ENCODE data around the gene MYO16. TPM values are rescaled to one million over a fixed set of nuclear protein-coding genes. Genes with fewer than 3 reads are reported as not detected.
A peak's percentile ranks its signal among the peaks of the same experiment; 100 is the strongest.
"Not testable (repeated sequence)": the region's sequence is repeated elsewhere in the genome, so short reads cannot be mapped to it uniquely, and the experiment has no call there.

MYO16 gene
- polyA plus RNA-seq, 2 of the 4 experiments (the other 2 are of a cell fraction): 0.03 to 0.06 TPM

GRCh38 chr13:109087916-109088623, 458.7 kb downstream of the MYO16 start:
- Histone ChIP-seq H3K9me3 (peaks cover 3% of the 10 kb centered on the region; the same call in 1 of the 3 replicates), H3K4me1 (no peaks in the 10 kb centered on the region), H3K27ac (no peak overlapping the region), H3K4me3 (no peak overlapping the region), H3K4me2 (no peak overlapping the region)
- ChIA-PET CTCF (interaction anchor here (0.6 to 0.9 kb wide), 2 partner anchors 127 to 234 kb away, joined by 3 to 4 read pairs; no protein-coding TSS in a partner anchor), POLR2A (no interaction called here)
- FAIRE-seq (no peak), DNase-seq (ENCODE audit: low read depth in 1 of 2, low spot score in 1 of 2) (no peak), ATAC-seq (no peak)
- TF ChIP-seq CEBPB (IDR thresholded peaks at IDR 0.05) (peak in 1 of 2 experiments; percentile 8; a peak in 1 of 4 replicates), ESRRA (IDR thresholded peaks at IDR 0.05; ENCODE audit: borderline replicate concordance, low read length) (no peak)
- WGBS (ENCODE audit: missing lambda C conversion rate): 65% methylated on average over 10 of the region's 10 CpGs

GRCh38 chr13:109088624-109088917, 459.2 kb downstream of the MYO16 start:
- H3K27ac ChIP-seq: no peak overlapping the region
- 87% methylated on average over 21 of the region's 22 CpGs for WGBS (ENCODE audit: missing lambda C conversion rate)
- DNase-seq (ENCODE audit: low read depth in 1 of 2, low spot score in 1 of 2) (no peak), FAIRE-seq (no peak), ATAC-seq (no peak)
- CTCF ChIA-PET: interaction anchor here (0.9 kb wide), 1 partner anchor 127 kb away, joined by 4 read pairs; no protein-coding TSS in a partner anchor
- peaks cover 3% of the 10 kb centered on the region; the same call in 1 of the 3 replicates for H3K9me3 ChIP-seq
- no peak for TF ChIP-seq MAX (IDR thresholded peaks at IDR 0.05)
- TF ChIP-seq CBX2 (IDR thresholded peaks at IDR 0.05; ENCODE audit: borderline replicate concordance, low read depth): no peak
- no peak for TF ChIP-seq ESRRA (IDR thresholded peaks at IDR 0.05; ENCODE audit: borderline replicate concordance, low read length)
- no peak for TF ChIP-seq RARB (CRISPR knock-in tag; IDR thresholded peaks at IDR 0.05)
- TF ChIP-seq HMGXB4 (CRISPR knock-in tag; IDR thresholded peaks at IDR 0.05; ENCODE audit: borderline replicate concordance): no peak
- no peak for TF ChIP-seq CEBPB (IDR thresholded peaks at IDR 0.05)
- TF ChIP-seq JUN (IDR thresholded peaks at IDR 0.05): no peak
- TF ChIP-seq ZNF302 (CRISPR knock-in tag; IDR thresholded peaks at IDR 0.05): no peak
- no peak for TF ChIP-seq PHF8 (IDR thresholded peaks at IDR 0.05; ENCODE audit: borderline replicate concordance, low read depth)
- H3K4me1 ChIP-seq: no peaks in the 10 kb centered on the region
- no peak overlapping the region for H3K4me3 ChIP-seq
- H3K4me2 ChIP-seq: no peak overlapping the region
- POLR2A ChIA-PET: no interaction called here

- TF ChIP-seq ZC3H11A (IDR thresholded peaks at IDR 0.05) (no peak), RCOR1 (IDR thresholded peaks at IDR 0.05; ENCODE audit: low read depth, low read length) (no peak), BHLHE40 (IDR thresholded peaks at IDR 0.05; ENCODE audit: low read depth, low read length) (no peak)
- WGBS (ENCODE audit: missing lambda C conversion rate): 60% methylated on average over 5 of the region's 5 CpGs
- DNase-seq (ENCODE audit: low read depth in 1 of 2, low spot score in 1 of 2) (no peak), FAIRE-seq (no peak), ATAC-seq (no peak)
- CTCF ChIA-PET: no interaction called here
- H3K4me1 ChIP-seq: no peaks in the 10 kb centered on the region
- H3K9me3 ChIP-seq: peaks cover 3% of the 10 kb centered on the region; the same call in 1 of the 3 replicates
- H3K27ac ChIP-seq: no peak overlapping the region
- POLR2A ChIA-PET: no interaction called here
- no peak overlapping the region for H3K4me2 ChIP-seq
- no peak overlapping the region for H3K4me3 ChIP-seq
These were observed 461.4 kb downstream of the MYO16 start for GRCh38 chr13:109090796-109091195.

GRCh38 chr13:109091249-109091648, 461.8 kb downstream of the MYO16 start:
- Histone ChIP-seq H3K27ac (no peak overlapping the region), H3K4me3 (no peak overlapping the region), H3K4me1 (no peaks in the 10 kb centered on the region), H3K4me2 (no peak overlapping the region), H3K9me3 (peaks cover 3% of the 10 kb centered on the region; the same call in 1 of the 3 replicates)
- DNase-seq (ENCODE audit: low read depth in 1 of 2, low spot score in 1 of 2) (no peak), ATAC-seq (no peak), FAIRE-seq (no peak)
- POLR2A ChIA-PET: no interaction called here
- no peak for TF ChIP-seq HDAC2 (IDR thresholded peaks at IDR 0.05)
- TF ChIP-seq ZNF302 (CRISPR knock-in tag; IDR thresholded peaks at IDR 0.05): no peak
- no peak for TF ChIP-seq RNF2 (IDR thresholded peaks at IDR 0.05; ENCODE audit: borderline replicate concordance, low read depth)
- TF ChIP-seq CHD4 (IDR thresholded peaks at IDR 0.05; ENCODE audit: borderline replicate concordance): no peak
- no peak for TF ChIP-seq MAX (IDR thresholded peaks at IDR 0.05)
- no peak for TF ChIP-seq RARB (CRISPR knock-in tag; IDR thresholded peaks at IDR 0.05)
- CTCF ChIA-PET: no interaction called here
- WGBS (ENCODE audit: missing lambda C conversion rate): 76% methylated on average over 7 of the region's 7 CpGs

GRCh38 chr13:109092186-109092585, 462.8 kb downstream of the MYO16 start:
- H3K4me1 ChIP-seq; ATAC-seq; DNase-seq (ENCODE audit: low read depth in 1 of 2, low spot score in 1 of 2); H3K27ac ChIP-seq; H3K4me3 ChIP-seq; FAIRE-seq; H3K9me3 ChIP-seq; H3K4me2 ChIP-seq; POLR2A ChIA-PET; CTCF ChIA-PET: not testable (repeated sequence)
- WGBS (ENCODE audit: missing lambda C conversion rate): 27% methylated on average over 3 of the region's 3 CpGs
